GM19372 (cell line): ENCODE measurements around the gene SORCS2.

Experiments used
- ATAC-seq: cut with Tn5 transposase; IDR thresholded peaks from one replicate; pipeline ENCODE4 v1.9.1; 2021; ENCODE audit warnings: mild to moderate bottlenecking, low read depth, moderate library complexity; ENCODE audit not compliant: unreplicated experiment

The SORCS2 gene

DNA sequence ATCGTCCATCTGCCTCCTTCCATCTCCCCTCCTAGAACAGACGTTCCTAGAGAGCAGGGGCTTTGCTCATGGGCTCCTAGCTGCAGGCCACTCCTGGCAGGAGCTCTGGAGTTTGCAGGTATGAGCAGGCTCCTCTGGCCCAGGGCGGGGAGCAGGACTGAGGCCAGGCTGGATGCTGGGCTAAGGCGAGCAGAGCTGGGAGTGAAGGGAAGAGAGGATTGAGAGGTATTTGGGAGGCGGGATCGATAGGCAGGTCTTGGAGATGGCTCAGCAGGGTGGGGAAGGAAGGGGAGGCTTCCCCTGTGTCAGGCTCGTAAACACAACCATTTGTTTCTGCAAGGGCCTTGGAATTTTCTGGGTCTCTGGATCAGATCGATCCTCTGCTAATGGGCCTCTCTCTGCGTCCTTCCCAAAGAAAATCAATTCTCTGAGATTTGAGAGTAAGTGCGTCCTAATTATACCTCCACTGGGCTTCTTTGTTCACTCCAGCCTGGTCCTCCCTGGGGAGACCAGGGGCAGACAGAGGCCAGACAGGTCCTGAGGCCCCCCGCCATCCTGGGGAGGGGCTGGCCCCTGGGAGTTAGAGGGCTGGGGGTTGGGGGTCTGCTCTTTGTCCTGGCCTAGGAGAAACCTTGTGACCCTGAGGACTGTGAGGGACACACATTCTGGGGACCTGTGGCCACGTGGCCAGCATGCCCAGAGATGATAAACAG lies 337.2 kb downstream of the SORCS2 start:
- ATAC-seq, result no peak

GRCh38 chr4:7530082-7530481 lies 337.7 kb downstream of the SORCS2 start:
- ATAC-seq, result no peak

GRCh38 chr4:7530932-7531639 lies 338.7 kb downstream of the SORCS2 start:
- no peak for ATAC-seq

GRCh38 chr4:7531640-7531994 lies 339.3 kb downstream of the SORCS2 start:
- ATAC-seq, result no peak

DNA sequence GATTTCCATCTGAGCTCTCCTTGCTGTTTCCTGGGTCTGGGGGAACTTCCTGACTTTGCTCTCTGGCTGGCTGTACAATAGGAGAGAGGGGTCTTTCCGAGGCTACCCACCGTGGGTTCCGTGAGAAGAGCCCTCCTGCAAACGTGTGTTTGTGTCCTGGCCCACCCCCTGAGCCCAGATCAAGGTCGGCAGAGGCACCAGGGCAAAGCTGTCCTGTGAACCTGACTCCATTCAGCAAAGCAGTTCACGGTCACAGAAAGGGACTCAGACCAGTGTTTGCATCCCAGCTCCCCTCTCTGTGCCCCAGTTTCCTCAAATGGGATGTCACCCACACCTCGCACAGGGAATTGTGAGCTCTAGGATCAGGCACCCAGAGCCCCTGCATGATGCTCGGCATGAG lies 339.7 kb downstream of the SORCS2 start:
- no peak for ATAC-seq

GRCh38 chr4:7533267-7533666 lies 340.9 kb downstream of the SORCS2 start:
- ATAC-seq, result no peak

DNA sequence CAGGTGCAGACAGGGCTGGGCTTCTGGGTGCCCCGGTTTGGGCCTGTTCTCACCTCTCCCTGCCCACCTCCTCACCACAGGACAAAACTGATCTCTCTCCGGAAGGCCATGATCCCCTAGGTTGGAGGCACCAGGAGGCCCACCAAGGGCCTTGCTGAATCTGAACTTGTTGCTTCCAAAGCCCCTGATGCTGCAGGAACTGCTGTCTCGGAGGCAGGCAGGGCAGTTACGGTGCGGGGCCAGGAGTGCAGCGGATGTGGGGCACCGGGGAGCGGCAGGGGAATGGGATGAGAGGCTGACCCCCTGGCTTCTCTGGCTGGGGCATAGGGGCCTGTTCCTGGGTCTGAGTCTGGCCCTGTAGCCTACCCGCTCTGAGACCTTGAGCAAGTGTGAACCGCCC lies 342.8 kb downstream of the SORCS2 start:
- no peak for ATAC-seq

- no peak for ATAC-seq
These were observed 343.3 kb downstream of the SORCS2 start for GRCh38 chr4:7535619-7536018.

- ATAC-seq, result no peak
These were observed 344.5 kb downstream of the SORCS2 start for GRCh38 chr4:7536876-7537275.

DNA sequence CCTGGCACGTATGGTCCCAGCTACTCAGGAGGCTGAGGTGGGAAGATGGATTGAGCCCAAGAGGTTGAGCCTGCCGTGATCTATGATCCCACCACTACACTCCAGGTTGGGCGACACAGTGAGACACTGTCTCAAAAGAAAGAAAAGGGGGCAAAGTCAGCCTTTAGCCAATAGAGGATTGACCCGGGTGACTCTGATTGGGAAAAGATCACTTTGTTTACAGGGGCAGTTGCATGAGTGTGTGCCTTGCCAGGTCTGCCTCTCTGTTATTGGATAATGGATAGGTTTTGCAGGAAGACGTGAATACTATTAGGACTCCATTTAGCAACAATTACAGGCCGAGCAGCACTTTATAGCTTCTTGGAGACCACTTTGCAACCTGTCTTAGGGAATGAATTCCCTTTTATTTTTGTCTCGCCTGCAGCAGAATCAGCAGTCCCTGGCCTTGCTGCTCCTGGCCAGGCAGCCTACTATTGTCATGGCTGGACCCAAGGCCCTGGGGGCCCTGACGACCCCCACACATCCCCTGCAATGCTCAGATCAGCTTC lies 345.6 kb downstream of the SORCS2 start:
- no peak for ATAC-seq

- no peak for ATAC-seq
These were observed 346.2 kb downstream of the SORCS2 start for GRCh38 chr4:7538518-7538917.

DNA sequence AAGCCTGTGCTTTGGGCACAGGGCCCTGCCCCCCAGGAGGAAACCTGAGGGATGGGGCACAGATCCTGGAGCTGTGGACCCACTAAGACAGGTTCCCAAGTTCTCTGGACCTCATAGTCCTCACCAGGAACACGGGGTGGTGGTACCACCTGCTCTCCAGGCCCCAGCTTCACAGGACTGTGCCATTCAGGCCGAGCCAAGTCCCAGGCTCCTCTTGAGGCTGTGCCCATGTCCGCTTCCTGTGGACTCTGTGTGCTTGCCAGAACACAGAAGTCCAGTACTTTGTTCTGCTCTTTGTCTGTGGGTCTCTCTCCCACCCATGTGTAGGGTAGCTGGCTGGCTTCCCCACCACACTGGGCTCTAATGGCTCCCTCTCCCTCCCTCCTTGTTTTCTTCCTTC lies 346.8 kb downstream of the SORCS2 start:
- no peak for ATAC-seq

DNA sequence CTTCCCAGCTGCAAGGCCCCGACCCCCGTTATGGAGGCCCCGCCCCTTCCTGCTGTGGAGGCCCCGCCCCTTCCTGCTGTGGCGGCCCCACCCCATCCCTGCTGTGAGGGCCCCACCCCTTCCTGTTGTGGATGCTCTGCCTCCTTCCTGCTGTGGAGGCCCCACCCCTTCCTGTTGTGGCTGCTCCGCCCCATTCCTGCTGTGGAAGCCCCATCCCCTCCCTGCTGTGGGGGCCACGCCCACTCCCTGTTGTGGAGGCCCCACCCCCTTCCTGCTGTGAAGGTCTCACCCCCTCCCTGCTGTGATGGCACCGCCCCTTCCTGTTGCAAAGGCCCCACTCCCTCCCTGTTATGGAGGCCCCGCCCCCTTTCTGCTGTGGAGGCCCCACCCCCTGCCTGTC lies 347.3 kb downstream of the SORCS2 start:
- ATAC-seq, result no peak

DNA sequence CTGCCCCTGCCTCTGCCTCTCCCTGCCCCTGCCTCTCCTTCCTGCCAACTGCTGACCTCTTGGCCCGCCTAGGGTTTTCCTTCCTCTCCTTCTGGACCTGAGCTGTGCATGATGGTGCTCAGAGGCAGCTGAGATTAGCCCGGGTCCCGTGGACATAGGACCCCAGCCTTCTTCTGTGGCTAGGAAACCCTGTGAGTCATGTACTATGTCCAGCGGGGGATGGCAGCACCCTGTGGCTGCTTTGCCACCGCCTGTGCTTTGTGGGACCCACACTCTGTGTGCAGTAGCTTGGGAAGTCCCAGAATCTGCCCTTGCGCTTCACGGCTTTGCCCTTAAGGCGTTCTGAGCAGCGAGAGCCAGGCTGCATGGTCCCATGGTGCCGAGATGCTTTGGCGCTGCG lies 347.9 kb downstream of the SORCS2 start:
- no peak for ATAC-seq

GRCh38 chr4:7540654-7541413 lies 348.5 kb downstream of the SORCS2 start:
- ATAC-seq, result no peak

- ATAC-seq, result no peak
These were observed 349.1 kb downstream of the SORCS2 start for GRCh38 chr4:7541414-7541810.

- ATAC-seq, result no peak
These were observed 350.4 kb downstream of the SORCS2 start for GRCh38 chr4:7542781-7543180.

DNA sequence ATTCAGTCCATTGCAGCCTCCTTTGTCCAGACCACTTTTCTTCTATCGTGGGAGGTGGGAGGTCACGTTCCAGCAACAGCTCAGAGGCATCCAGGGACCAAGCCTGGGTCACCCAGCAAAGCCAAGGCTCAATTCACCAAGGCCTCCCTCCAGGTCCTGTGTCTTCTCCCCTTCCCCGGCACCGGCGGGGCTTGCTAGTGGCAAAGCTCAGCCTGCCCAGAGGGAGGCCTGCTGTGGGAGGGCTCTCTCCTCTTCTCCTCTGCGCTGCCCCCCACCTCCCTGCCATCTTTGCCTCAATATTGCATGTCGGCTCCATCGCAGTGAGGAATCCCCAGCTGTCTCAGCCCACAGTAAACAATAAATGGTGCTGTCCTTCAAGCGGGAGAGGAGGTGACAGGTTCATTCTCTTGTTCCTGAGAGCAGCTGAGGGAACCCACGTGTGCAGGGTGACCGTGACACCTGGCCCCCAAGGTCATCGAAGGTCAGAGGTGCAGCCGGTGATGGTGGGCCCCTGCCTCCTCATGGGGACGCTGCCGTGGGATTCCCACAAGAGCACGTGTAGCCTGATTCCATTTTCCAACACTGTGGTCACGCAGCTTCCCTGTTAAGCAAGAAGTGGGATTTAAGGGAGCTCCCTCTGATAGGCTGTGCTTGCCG lies 353.9 kb downstream of the SORCS2 start:
- no peak for ATAC-seq

DNA sequence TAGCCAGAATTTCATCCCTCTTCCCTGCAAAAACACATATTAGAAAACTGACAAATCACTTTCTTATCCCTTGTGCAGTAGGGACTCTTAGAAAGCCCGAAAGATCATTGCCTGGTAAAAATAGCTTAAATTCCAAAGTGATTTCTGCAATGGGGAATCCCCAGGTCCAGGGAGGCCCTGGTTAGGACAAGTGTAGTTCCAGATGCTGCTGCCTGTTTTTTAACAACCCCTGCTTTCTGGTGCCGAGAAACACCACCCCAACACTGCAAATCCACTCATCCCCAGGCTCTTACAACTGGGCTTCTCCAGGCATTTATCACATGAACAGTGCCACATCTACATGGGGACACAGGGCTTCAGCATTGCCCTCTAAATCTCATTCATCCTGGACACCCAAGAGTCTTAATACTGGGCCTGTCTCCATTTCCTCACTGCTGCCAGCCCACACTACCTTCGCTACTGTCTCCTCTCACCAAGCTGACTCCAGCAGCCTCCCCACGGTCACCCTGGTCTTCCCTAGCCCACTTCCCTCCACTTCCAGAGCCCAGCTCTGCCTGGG lies 354.6 kb downstream of the SORCS2 start:
- no peak for ATAC-seq

DNA sequence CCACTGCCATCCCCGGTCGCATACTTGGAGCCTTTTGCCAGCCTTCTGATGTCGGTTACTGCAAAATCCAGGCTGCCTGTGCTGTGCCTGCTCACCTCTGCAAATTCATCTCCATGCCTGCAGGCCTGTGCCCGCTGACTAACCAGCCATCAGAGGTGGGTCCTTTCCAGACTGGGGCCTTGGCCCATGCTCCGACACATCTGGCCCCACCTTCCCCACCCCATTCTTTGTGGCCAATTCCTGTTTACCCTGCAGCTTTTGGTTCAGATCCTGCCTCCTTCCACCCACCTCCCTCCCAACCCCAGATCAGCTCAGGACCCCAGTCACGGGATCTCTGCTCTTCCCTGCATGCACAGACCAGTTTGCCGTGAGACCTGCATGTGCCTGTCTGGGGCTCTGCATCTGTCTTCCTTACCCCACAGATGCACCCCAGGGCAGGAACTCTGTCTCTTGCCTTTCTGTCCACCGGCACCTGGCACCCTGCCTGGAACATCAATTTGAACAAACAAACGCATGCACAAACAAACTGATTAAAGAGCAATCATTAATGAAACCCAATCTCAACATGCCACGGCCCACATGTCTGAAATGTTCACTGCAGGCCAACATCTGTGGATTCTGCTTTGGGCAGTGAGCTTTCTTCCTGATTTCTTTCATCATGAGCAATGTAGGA lies 355.2 kb downstream of the SORCS2 start:
- no peak for ATAC-seq
